Testis (tissue), 2 donors: ENCODE measurements around the gene PODXL2.

ENCODE experiments used
- POLR2A ChIP-seq: fragments of 450-650 bp; IDR thresholded peaks from one replicate; pipeline ENCODE4 v1.6.1; 2017; ENCODE audit warnings: antibody characterized with exemption, mild to moderate bottlenecking, moderate library complexity
- TF ChIP-seq, protein P1 (sequence below), 3 experiments: fragments of 450-650 bp in 2 of 3; fragments of 200-600 bp in 1 of 3; sonication (generic) in 1 of 3; IDR thresholded peaks; one replicate each; pipeline ENCODE4 v1.5.1; 2016 to 2019; ENCODE audit warnings: antibody characterized with exemption in 3 of 3, mild to moderate bottlenecking in 2 of 3, moderate library complexity in 1 of 3

DNA sequence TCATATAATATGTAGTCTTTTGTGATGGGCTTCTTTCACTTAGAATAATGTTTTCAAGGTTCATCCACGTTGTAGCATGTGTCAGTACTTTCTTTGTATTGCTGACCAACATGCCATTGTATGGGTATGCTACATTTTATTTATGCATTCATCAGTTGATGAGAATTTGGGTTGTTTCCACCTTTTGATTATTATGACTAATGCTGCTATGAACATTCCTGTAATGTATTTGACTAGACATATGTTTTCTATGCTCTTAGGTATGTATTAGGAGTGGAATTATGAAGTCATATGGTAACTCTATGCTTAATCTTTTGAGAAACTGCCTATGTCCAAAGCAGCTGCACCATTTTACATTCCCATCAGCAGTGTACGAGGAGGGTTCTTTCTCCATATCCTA, 3.2 kb upstream of the PODXL2 start:
- TF ChIP-seq, protein P1, sequence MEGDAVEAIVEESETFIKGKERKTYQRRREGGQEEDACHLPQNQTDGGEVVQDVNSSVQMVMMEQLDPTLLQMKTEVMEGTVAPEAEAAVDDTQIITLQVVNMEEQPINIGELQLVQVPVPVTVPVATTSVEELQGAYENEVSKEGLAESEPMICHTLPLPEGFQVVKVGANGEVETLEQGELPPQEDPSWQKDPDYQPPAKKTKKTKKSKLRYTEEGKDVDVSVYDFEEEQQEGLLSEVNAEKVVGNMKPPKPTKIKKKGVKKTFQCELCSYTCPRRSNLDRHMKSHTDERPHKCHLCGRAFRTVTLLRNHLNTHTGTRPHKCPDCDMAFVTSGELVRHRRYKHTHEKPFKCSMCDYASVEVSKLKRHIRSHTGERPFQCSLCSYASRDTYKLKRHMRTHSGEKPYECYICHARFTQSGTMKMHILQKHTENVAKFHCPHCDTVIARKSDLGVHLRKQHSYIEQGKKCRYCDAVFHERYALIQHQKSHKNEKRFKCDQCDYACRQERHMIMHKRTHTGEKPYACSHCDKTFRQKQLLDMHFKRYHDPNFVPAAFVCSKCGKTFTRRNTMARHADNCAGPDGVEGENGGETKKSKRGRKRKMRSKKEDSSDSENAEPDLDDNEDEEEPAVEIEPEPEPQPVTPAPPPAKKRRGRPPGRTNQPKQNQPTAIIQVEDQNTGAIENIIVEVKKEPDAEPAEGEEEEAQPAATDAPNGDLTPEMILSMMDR (IDR thresholded peaks at IDR 0.05), result no peak
- TF ChIP-seq POLR2A, result no peak
